HG02571 (cell line): ENCODE measurements around the gene MIER3.
A peak's percentile ranks its signal among the peaks of the same experiment; 100 is the strongest.
"Not testable (repeated sequence)": the region's sequence is repeated elsewhere in the genome, so short reads cannot be mapped to it uniquely, and the experiment has no call there.

ENCODE experiments used
- ATAC-seq: cut with Tn5 transposase; IDR thresholded peaks from one replicate; pipeline ENCODE4 v1.9.1; 2021; ENCODE audit warnings: mild to moderate bottlenecking, moderate library complexity; ENCODE audit not compliant: unreplicated experiment

Gene MIER3

DNA sequence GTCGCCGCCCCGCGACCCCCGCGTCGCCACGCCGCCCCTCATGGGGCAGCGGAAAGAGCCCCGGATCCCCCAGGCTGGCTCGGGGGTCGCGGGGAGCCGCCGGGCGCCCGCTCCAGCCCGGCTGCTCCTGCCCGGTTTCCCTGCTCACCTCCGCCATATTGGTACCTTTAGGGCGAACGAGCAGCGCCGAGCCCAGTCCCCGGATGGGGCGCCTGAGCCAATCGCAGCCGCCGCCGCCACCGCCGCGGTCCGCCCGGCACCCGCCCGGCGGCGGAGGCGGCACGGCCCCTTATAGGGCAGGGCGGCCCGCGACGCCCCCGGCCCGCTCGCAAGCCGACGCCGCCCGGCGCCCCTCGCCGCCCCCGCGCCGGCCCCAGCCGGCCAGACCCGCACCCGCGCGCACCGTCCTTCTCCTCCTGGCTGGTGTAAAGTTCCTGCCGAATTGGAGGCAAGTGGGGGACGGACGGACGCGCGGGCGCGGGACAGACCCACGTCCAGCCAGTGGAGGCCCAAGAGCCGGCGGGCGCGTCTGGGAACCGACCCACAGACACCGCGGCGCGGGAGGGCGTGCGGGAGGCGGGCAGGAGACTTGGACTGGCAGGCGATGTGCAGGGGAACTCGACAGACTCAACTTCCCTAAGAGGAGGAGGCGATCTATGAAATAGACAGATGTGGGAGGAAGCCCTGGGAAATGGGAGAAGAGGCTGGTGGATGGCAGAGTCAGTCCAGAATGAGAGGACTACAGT is at the start of gene MIER3:
Gene MIER3 (minus strand): TSS at position 178 of the 746 bp plus-strand sequence. CDS start 21 bp downstream, at position 157.
- ATAC-seq, result peak; percentile 91

GRCh38 chr5:56995596-56995995 is 43.7 kb upstream of the MIER3 start:
- no peak for ATAC-seq

GRCh38 chr5:56993241-56993640 is 41.3 kb upstream of the MIER3 start:
- no peak for ATAC-seq

DNA sequence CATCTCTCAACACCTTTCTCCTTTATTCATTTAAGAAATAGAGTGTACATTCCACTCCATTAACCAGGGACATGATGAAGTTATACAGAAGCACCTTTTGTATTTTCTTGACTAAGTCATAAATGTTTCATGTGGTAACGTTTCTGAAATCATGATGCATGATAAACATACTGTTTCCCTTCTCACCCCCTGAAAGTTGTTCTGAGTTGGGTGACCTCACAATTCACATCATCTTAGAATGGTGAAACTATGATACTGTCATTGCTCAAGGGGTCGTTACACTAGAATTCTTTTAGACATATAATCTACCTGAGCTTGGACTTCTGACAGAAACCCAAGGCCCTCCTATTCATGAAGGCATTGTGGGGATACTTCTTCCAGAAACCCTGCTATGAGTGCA is 37.8 kb upstream of the MIER3 start:
- ATAC-seq, result no peak

- no peak for ATAC-seq
Observed at GRCh38 chr5:56988490-56988889, 36.6 kb upstream of the MIER3 start.

DNA sequence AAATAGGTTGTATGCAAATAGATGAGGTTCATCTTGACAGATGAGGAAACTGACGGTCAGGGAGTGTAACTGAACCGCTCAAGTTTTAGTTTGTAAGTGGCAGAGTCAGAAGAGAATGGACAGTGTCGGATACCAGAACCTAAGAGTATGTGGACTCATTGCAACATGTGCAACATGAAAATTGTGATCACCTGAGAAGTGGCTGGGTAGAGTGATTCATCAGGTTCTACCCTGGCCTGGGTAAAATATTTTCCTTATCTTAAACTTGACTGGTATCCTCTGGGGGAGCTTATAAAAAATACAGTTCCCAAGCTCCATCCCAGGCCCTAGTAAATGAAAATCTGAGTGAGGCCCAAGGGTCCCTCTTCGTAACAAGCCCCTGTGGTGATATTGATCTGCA is 35.2 kb upstream of the MIER3 start:
- ATAC-seq, result no peak

DNA sequence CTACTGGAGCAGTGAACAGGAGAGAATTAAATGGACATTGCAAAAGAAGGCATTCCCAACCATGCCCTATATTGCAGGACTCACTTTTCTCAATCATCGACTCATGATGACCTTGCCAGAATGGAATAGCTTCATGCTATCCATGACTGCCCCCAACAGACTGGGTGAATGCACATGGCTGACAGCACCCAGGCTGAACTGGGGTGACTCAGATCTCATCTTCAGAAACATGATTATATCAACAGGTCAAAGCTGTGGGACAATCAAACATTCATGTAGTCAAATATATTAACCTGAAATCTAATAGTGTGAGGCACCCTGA is 34.7 kb upstream of the MIER3 start:
- no peak for ATAC-seq

GRCh38 chr5:56985936-56986625 is 34.2 kb upstream of the MIER3 start:
- ATAC-seq, result no peak

GRCh38 chr5:56984445-56984844 is 32.5 kb upstream of the MIER3 start:
- ATAC-seq, result no peak

GRCh38 chr5:56983593-56984361 is 31.9 kb upstream of the MIER3 start:
- ATAC-seq, result peak; percentile 61

DNA sequence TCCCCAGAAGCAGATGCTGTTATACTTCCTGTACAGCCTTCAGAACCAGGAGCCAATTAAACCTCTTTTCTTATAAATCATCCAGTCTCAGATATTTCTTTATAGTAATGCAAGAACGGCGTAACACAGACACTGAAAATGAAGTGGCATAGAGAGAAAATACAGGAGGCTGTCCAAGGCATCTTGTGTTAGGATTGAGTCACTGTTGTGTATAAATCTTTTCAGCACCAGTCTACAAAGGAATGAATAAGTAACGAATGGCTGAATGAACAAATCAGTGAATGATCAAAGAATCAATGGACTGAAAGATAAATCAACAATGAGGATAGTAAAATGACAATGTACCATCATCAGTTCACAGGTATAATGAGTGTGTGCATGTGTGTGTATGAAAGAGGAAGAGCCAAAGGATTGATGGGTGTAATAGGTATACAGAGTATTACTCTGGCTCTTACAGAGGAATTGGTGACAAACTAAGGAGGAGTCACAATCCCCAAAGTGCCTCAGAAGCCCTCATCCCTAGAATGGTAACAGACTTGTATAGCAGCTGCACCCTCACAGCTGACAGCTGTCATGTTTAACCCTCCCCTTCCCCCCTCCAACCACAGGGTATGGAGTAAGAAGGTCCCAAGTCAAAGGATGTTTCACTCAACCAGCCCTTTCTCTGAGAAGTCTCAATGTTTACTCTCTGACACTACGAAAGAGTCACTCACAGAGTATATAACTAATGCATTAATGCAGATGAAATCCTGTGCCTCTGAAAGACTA is 29.8 kb upstream of the MIER3 start:
- no peak for ATAC-seq

DNA sequence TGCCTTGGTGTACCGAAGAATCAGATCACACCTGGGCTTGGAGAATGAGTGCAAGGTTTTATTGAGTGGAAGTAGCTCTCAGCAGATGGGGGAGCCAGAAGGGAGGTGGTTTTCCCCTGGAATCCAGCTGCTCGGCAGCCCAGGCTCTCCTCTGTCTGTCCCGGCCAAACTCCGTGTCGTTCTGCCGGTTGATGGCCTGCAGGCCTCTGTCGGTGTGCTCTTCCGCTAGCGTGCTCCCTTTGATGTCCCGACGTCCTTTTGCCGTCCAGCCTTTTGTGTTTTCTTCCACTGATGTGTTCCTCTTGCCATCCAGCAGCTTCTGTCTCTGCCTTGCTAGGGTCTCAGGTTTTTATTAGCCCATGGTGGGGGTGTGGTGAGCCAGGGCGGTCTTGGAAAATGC is 28.0 kb upstream of the MIER3 start:
- ATAC-seq, result no peak

- ATAC-seq, result not testable (repeated sequence)
Observed at GRCh38 chr5:56979526-56979925, 27.6 kb upstream of the MIER3 start.

DNA sequence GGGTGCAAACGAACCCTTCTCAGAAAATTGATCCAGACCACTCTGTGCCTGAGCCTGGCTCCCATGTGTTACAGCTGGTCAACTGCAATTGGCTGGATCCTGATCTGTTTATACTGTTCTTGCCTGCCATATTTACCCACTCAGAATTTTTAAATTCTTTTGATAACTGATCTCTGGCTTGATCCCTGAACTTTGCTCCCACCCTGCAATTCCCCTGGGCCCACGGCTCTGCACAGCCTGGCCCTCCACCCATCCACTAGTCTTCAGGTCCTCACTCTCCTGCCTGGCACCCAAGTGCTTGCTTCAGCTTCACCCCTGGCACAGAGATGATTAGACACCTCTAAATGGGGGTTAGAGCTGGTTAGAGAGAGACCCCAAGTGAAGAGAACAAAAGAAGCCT is 25.9 kb upstream of the MIER3 start:
- no peak for ATAC-seq

GRCh38 chr5:56977021-56977420 is 25.1 kb upstream of the MIER3 start:
- ATAC-seq, result no peak

DNA sequence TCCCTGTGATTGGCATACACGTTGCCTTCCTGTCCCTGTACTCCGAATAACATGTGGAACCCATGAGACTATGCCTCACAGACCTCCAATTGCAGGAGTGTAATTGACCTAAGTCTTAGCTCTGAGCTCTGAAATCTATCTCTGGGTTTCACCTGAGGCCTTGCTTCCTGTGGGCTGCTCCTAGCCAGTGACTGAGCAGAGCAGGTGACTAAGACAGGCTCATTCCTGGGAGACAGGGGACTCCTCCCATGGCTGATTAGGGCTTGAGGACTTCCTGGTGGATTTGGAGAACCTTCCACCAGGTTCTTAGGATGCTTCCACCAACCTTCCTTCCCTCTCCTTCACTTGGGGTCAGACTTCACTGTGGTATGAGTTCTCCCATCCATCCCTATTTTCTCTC is 22.3 kb upstream of the MIER3 start:
- no peak for ATAC-seq

DNA sequence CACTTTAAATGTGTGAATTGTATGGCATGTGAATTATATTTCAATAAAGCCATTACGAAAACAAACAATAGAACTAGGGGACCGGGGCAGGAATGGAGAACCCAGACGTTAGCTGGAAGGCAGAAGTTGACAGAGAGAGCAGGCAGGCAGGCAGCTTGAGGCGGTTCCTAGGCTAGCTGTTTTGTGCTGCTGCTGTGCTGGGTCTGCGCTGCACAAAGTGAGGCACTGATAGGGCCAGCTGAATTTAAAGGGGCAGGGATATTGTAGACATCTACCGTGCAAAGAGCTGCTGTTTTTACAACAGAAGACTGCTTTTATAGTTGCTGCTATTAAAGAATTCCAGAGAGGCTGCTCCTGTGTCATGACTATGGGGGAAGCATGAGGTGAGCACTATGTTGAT is 21.6 kb upstream of the MIER3 start:
- ATAC-seq, result no peak

GRCh38 chr5:56971275-56971674 is 19.4 kb upstream of the MIER3 start:
- no peak for ATAC-seq

GRCh38 chr5:56964173-56964572 is 12.2 kb upstream of the MIER3 start:
- no peak for ATAC-seq

- no peak for ATAC-seq
Observed at GRCh38 chr5:56963246-56963645, 11.3 kb upstream of the MIER3 start.

DNA sequence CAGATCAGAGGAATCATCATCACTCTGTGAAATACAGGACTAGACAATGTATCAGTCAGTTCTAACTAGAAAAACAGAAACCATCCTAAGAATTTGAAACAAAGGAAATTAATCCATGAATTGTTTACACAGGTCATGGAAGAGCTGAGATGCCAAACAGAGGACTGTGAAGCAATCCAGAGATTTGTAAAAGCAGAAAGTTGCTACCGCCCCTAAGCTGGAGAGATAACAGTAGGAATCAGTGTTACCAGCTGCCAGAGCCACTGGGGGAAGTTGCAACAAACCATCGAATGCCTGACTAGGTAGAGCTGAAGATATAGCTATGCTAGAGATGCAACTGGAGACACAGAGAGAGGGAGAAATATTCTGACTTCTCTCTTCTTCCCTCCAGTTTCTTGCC is 10.4 kb upstream of the MIER3 start:
- ATAC-seq, result no peak
